ENCODE results near the gene NIM1K. TPM values are rescaled to one million over a fixed set of nuclear protein-coding genes. Genes with fewer than 3 reads are reported as not detected.
"Not testable (repeated sequence)": the region's sequence is repeated elsewhere in the genome, so short reads cannot be mapped to it uniquely, and the experiment has no call there.

NIM1K gene
- total RNA-seq, 1 donor = 1.9 TPM

- no peak for TF ChIP-seq CTCF (IDR thresholded peaks at IDR 0.05; ENCODE audit: insufficient read depth, low read length)
- DNase-seq (ENCODE audit: low read depth) = no peak
- H3K4me3 ChIP-seq (ENCODE audit: low read depth, low read length) = no peak overlapping the region
These were observed 108.1 kb downstream of the NIM1K start for GRCh38 chr5:43300112-43300511.

- no peak for DNase-seq (ENCODE audit: low read depth)
- no peak overlapping the region for H3K4me3 ChIP-seq (ENCODE audit: low read depth, low read length)
- TF ChIP-seq CTCF (IDR thresholded peaks at IDR 0.05; ENCODE audit: insufficient read depth, low read length) = no peak
These were observed 109.6 kb downstream of the NIM1K start for GRCh38 chr5:43301653-43302091.

- no peak overlapping the region for H3K4me3 ChIP-seq (ENCODE audit: low read depth, low read length)
- no peak for DNase-seq (ENCODE audit: low read depth)
- TF ChIP-seq CTCF (IDR thresholded peaks at IDR 0.05; ENCODE audit: insufficient read depth, low read length) = no peak
These were observed 110.5 kb downstream of the NIM1K start for GRCh38 chr5:43302481-43302880.

- no peak for TF ChIP-seq CTCF (IDR thresholded peaks at IDR 0.05; ENCODE audit: insufficient read depth, low read length)
- no peak for DNase-seq (ENCODE audit: low read depth)
- H3K4me3 ChIP-seq (ENCODE audit: low read depth, low read length) = no peak overlapping the region
These were observed 111.2 kb downstream of the NIM1K start for GRCh38 chr5:43303242-43303641.

- peak; percentile 50 for DNase-seq (ENCODE audit: low read depth)
- TF ChIP-seq CTCF (IDR thresholded peaks at IDR 0.05; ENCODE audit: insufficient read depth, low read length) = no peak
- H3K4me3 ChIP-seq (ENCODE audit: low read depth, low read length) = no peak overlapping the region
These were observed 112.5 kb downstream of the NIM1K start for GRCh38 chr5:43304525-43304924.

GRCh38 chr5:43305948-43306565 lies 114.0 kb downstream of the NIM1K start:
- DNase-seq (ENCODE audit: low read depth) = peak; percentile 81
- TF ChIP-seq CTCF (IDR thresholded peaks at IDR 0.05; ENCODE audit: insufficient read depth, low read length) = peak; percentile 67

GRCh38 chr5:43306954-43307353 lies 114.9 kb downstream of the NIM1K start:
- DNase-seq (ENCODE audit: low read depth); H3K4me3 ChIP-seq (ENCODE audit: low read depth, low read length): not testable (repeated sequence)

More at GRCh38 chr5:43305948-43306565, 114.0 kb downstream of the NIM1K start:
- no peak overlapping the region for H3K4me3 ChIP-seq (ENCODE audit: low read depth, low read length)
